Liver (tissue), 9 donors: ENCODE results near the gene FAM120B. TPM values are rescaled to one million over a fixed set of nuclear protein-coding genes. Genes with fewer than 3 reads are reported as not detected.

Experiments
- DNase-seq: peaks from one replicate; pipeline ENCODE4 v3.0.0-alpha.2; 2017; ENCODE audit warnings: low spot score
- H3K27ac ChIP-seq, 2 donors: one replicate each; pipeline ENCODE4 v1.7.0; 2013; ENCODE audit warnings: inconsistent platforms in 2 of 2, low read length in 2 of 2, control low read depth in 1 of 2, low read depth in 1 of 2, mild to moderate bottlenecking in 1 of 2
- H3K27me3 ChIP-seq, 4 donors: one replicate each; pipeline versions ENCODE4 v1.6.1 to v1.7.0; 2013; ENCODE audit warnings: low read length in 3 of 4, inconsistent platforms in 1 of 4, mild to moderate bottlenecking in 1 of 4, moderate library complexity in 1 of 4; ENCODE audit not compliant: control insufficient read depth in 4 of 4, insufficient read depth in 4 of 4
- H3K36me3 ChIP-seq, 4 donors: one replicate each; pipeline versions ENCODE4 v1.6.1 to v1.7.0; 2013; ENCODE audit warnings: low read length in 3 of 4, mild to moderate bottlenecking in 3 of 4, low read depth in 1 of 4, moderate library complexity in 1 of 4; ENCODE audit not compliant: control insufficient read depth in 4 of 4, insufficient read depth in 3 of 4
- H3K4me1 ChIP-seq, 4 donors: one replicate each; pipeline versions ENCODE4 v1.6.1 to v1.7.0; 2013; ENCODE audit warnings: low read length in 3 of 4, mild to moderate bottlenecking in 3 of 4, moderate library complexity in 1 of 4; ENCODE audit not compliant: control insufficient read depth in 4 of 4, insufficient read depth in 4 of 4
- H3K4me3 ChIP-seq, 3 donors: one replicate each; pipeline versions ENCODE4 v1.6.1 to v1.7.0; 2013; ENCODE audit warnings: low read length in 3 of 3, control low read depth in 1 of 3, low read depth in 1 of 3, mild to moderate bottlenecking in 1 of 3
- H3K9ac ChIP-seq, 2 donors: one replicate each; pipeline ENCODE4 v1.7.0; 2013; ENCODE audit warnings: low read length in 2 of 2, mild to moderate bottlenecking in 2 of 2, moderate library complexity in 2 of 2, control low read depth in 1 of 2, low read depth in 1 of 2
- H3K9me3 ChIP-seq, 4 donors: one replicate each; pipeline versions ENCODE4 v1.6.1 to v1.7.0; 2013; ENCODE audit warnings: low read length in 3 of 4; ENCODE audit not compliant: control insufficient read depth in 4 of 4
- ATF3 ChIP-seq: IDR thresholded peaks from 2 replicates; pipeline ENCODE4 v1.6.1; 2016; ENCODE audit warnings: antibody characterized with exemption
- CTCF ChIP-seq: fragments of 150-350 bp; IDR thresholded peaks from 2 replicates; pipeline ENCODE4 v1.5.1; 2017; ENCODE audit warnings: improper control_type of control experiment, low read depth, low read length; ENCODE audit not compliant: missing input control
- EGR1 ChIP-seq, 2 donors: IDR thresholded peaks; 2 replicates each; pipeline ENCODE4 v1.6.1; 2016 to 2018; ENCODE audit warnings: antibody characterized with exemption in 2 of 2, low read depth in 2 of 2
- FOXA2 ChIP-seq: IDR thresholded peaks from 2 replicates; pipeline ENCODE4 v1.6.1; 2016; ENCODE audit warnings: antibody characterized with exemption
- GABPA ChIP-seq, 2 donors: IDR thresholded peaks in 1 of 2; conservative IDR thresholded peaks in 1 of 2; 2 replicates each; pipeline ENCODE4 v1.6.1; 2016; ENCODE audit warnings: antibody characterized with exemption in 2 of 2, mild to moderate bottlenecking in 1 of 2, moderate library complexity in 1 of 2
- HNF4G ChIP-seq: IDR thresholded peaks from 2 replicates; pipeline ENCODE4 v1.6.1; 2016; ENCODE audit warnings: antibody characterized with exemption
- JUND ChIP-seq, 2 donors: IDR thresholded peaks; 2 replicates each; pipeline ENCODE4 v1.6.1; 2016; ENCODE audit warnings: antibody characterized with exemption in 2 of 2
- MAX ChIP-seq: IDR thresholded peaks from 2 replicates; pipeline ENCODE4 v1.6.1; 2016; ENCODE audit warnings: antibody characterized with exemption
- NR2F2 ChIP-seq: IDR thresholded peaks from 2 replicates; pipeline ENCODE4 v1.6.1; 2016; ENCODE audit warnings: antibody characterized with exemption
- RAD21 ChIP-seq, 2 donors: IDR thresholded peaks; 2 replicates each; pipeline ENCODE4 v1.6.1; 2016; ENCODE audit warnings: antibody characterized with exemption in 2 of 2, mild to moderate bottlenecking in 2 of 2
- RXRA ChIP-seq, 2 donors: IDR thresholded peaks; 2 replicates each; pipeline ENCODE4 v1.6.1; 2017 to 2018; ENCODE audit warnings: antibody characterized with exemption in 2 of 2, mild to moderate bottlenecking in 1 of 2
- SP1 ChIP-seq: IDR thresholded peaks from 2 replicates; pipeline ENCODE4 v1.6.1; 2018; ENCODE audit warnings: antibody characterized with exemption, mild to moderate bottlenecking
- ZBTB33 ChIP-seq: IDR thresholded peaks from 2 replicates; pipeline ENCODE4 v1.6.1; 2016; ENCODE audit warnings: antibody characterized with exemption
- WGBS: extraction: QIAGEN DNeasy Blood & Tissue Kit; methylation state at CpG from one replicate; pipeline ENCODE4 v1.1.7; 2013; 5-methylcytosine and 5-hydroxymethylcytosine counted together
- polyA plus RNA-seq, 2 donors: library from polyadenylated mRNA; stranded (reverse) in 1 of 2; unstranded in 1 of 2; fragments of 200-250 nt in 1 of 2; fragments of >200 nt in 1 of 2; fragmentation: Nextera tagmentation in 1 of 2; extraction: Ambion mirVana in 1 of 2; gene quantifications; one replicate each; pipeline versions ENCODE4 v1.2.1 to v1.2.3, GENCODE V29; 2013 to 2015
- total RNA-seq, 2 donors: library from RNA; depleted of rRNA; stranded (reverse); fragments of >200 nt; gene quantifications; one replicate each; pipeline ENCODE4 v1.2.3, GENCODE V29; 2014
- donor health status: healthy.
- donor health status: healthy.
- donor health status: healthy.
- donor health status: healthy.
- donor health status: healthy.

Gene FAM120B
- total and polyA plus RNA-seq, 4 donors, result 6.0 to 11.1 (median 9.1) TPM

GRCh38 chr6:170282512-170283158 is 23.9 kb upstream of the FAM120B start (continued):
- TF ChIP-seq RAD21 (IDR thresholded peaks at IDR 0.05) (no peak), ATF3 (no peak), JUND (IDR thresholded peaks at IDR 0.05) (no peak)

- Histone ChIP-seq H3K4me3 (no peak overlapping the region), H3K27me3 (peaks cover 0 to 10% (median 3%) of the 10 kb centered on the region in 4 donors), H3K4me1 (peaks cover 0 to 16% (median 2%) of the 10 kb centered on the region in 4 donors), H3K9me3 (no peaks in the 10 kb centered on the region), H3K27ac (no peak overlapping the region), H3K36me3 (peaks cover 0 to 3% (median 0%) of the 10 kb centered on the region in 4 donors), H3K9ac (no peak overlapping the region)
- WGBS, result 93% methylated on average over 60 of the region's 60 CpGs
- no peak for DNase-seq
- no peak for TF ChIP-seq RXRA (IDR thresholded peaks at IDR 0.05)
- no peak for TF ChIP-seq GABPA (IDR thresholded peaks at IDR 0.05 in 1 of 2, conservative IDR thresholded peaks at IDR 0.05 in 1 of 2)
- TF ChIP-seq RAD21 (IDR thresholded peaks at IDR 0.05), result no peak
- TF ChIP-seq HNF4G, result no peak
- no peak for TF ChIP-seq CTCF
- no peak for TF ChIP-seq EGR1 (IDR thresholded peaks at IDR 0.05; ENCODE audit: low read depth in 2 of 2)
- TF ChIP-seq SP1, result no peak
- TF ChIP-seq FOXA2, result no peak
- TF ChIP-seq MAX, result no peak
- no peak for TF ChIP-seq ZBTB33
- no peak for TF ChIP-seq ATF3
- TF ChIP-seq NR2F2, result no peak
These were observed 23.1 kb upstream of the FAM120B start for GRCh38 chr6:170283212-170284081.
